T-helper 2 cell treated with Interferon-gamma antibody and Interleukin-4, amounts not matched to agents 100 ng/mL and 5 ng/mL, for 36 hours (primary cell): ENCODE results near the gene TMEM145. TPM values are rescaled to one million over a fixed set of nuclear protein-coding genes. Genes with fewer than 3 reads are reported as not detected.

ENCODE experiments used
- intact Hi-C: fragments of 100-400 bp; cut with micrococcal nuclease; formaldehyde crosslinking; loops from one replicate; pipeline ENCODE4 v1.15.1; 2023
- total RNA-seq: library from RNA; stranded (reverse); gene quantifications from 2 replicates; pipeline ENCODE4 v1.2.3, GENCODE V29; 2022

The TMEM145 gene
- total RNA-seq, 1 donor from 2014 or later, result 0.77 TPM

- intact Hi-C loops, result loop anchor here (2.0 kb wide), 1 partner anchor 169 kb away; no protein-coding TSS in a partner anchor
These were observed 35.2 kb upstream of the TMEM145 start for GRCh38 chr19:42277821-42278451.

- intact Hi-C loops, result loop anchor here (2.0 kb wide), 1 partner anchor 170 kb away; no protein-coding TSS in a partner anchor
These were observed 34.5 kb upstream of the TMEM145 start for GRCh38 chr19:42278452-42279154.

- intact Hi-C loops, result loop anchor here (2.0 kb wide), 1 partner anchor 171 kb away; no protein-coding TSS in a partner anchor
These were observed 33.8 kb upstream of the TMEM145 start for GRCh38 chr19:42279155-42279901.

- intact Hi-C loops, result loop anchor here (1.0 to 5.0 kb wide), 5 partner anchors 12 to 203 kb away; partner anchors contain the start of gene ZNF574
These were observed 33.0 kb upstream of the TMEM145 start for GRCh38 chr19:42279902-42280814.

GRCh38 chr19:42280815-42281145 lies 32.3 kb upstream of the TMEM145 start:
- intact Hi-C loops, result loop anchor here (1.0 to 5.0 kb wide), 4 partner anchors 12 to 203 kb away; partner anchors contain the start of gene ZNF574

GRCh38 chr19:42281146-42281826 lies 31.8 kb upstream of the TMEM145 start:
- intact Hi-C loops, result loop anchor here (5.0 kb wide), 3 partner anchors 84 to 204 kb away; partner anchors contain the start of gene ZNF574

GRCh38 chr19:42281827-42282762 lies 31.0 kb upstream of the TMEM145 start:
- intact Hi-C loops, result loop anchor here (5.0 kb wide), 3 partner anchors 85 to 205 kb away; partner anchors contain the start of gene ZNF574

GRCh38 chr19:42282819-42283187 lies 30.3 kb upstream of the TMEM145 start:
- intact Hi-C loops, result loop anchor here (1.0 to 5.0 kb wide), 9 partner anchors 19 to 206 kb away; partner anchors contain the start of genes DEDD2, GSK3A, MEGF8 and PAFAH1B3

- intact Hi-C loops, result loop anchor here (1.0 to 5.0 kb wide), 9 partner anchors 19 to 206 kb away; partner anchors contain the start of genes DEDD2, GSK3A, MEGF8 and PAFAH1B3
These were observed 29.7 kb upstream of the TMEM145 start for GRCh38 chr19:42283188-42284065.

GRCh38 chr19:42284066-42284501 lies 29.0 kb upstream of the TMEM145 start:
- intact Hi-C loops, result loop anchor here (5.0 kb wide), 3 partner anchors 87 to 207 kb away; partner anchors contain the start of gene ZNF574

GRCh38 chr19:42284591-42285341 lies 28.3 kb upstream of the TMEM145 start:
- intact Hi-C loops, result loop anchor here (5.0 kb wide), 3 partner anchors 87 to 207 kb away; partner anchors contain the start of gene ZNF574

- intact Hi-C loops, result no loop called here
These were observed 27.6 kb upstream of the TMEM145 start for GRCh38 chr19:42285541-42285941.

GRCh38 chr19:42285988-42286348 lies 27.1 kb upstream of the TMEM145 start:
- intact Hi-C loops, result no loop called here

- intact Hi-C loops, result no loop called here
These were observed 26.6 kb upstream of the TMEM145 start for GRCh38 chr19:42286349-42287016.

GRCh38 chr19:42287017-42287826 lies 25.9 kb upstream of the TMEM145 start:
- intact Hi-C loops, result no loop called here

GRCh38 chr19:42287827-42288107 lies 25.3 kb upstream of the TMEM145 start:
- intact Hi-C loops, result no loop called here
